Naive B cell (primary cell): ENCODE measurements around the gene TBC1D22A. TPM values are rescaled to one million over a fixed set of nuclear protein-coding genes. Genes with fewer than 3 reads are reported as not detected.
"Not testable (repeated sequence)": the region's sequence is repeated elsewhere in the genome, so short reads cannot be mapped to it uniquely, and the experiment has no call there.

Source experiments
- ATAC-seq, 2 donors: fragments of 150-1000 bp; cut with Tn5 transposase; 2 replicates each; pipeline ENCODE4 v1.10.0; 2021; ENCODE audit warnings: low read depth in 2 of 2, mild to moderate bottlenecking in 2 of 2, moderate library complexity in 2 of 2
- DNase-seq: peaks from one replicate; pipeline ENCODE4 v3.0.0; 2022
- H3K27ac Mint-ChIP-seq, 6 donors: one replicate each; pipeline ENCODE4 v1.8.0; 2020 to 2022; ENCODE audit warnings: mild to moderate bottlenecking in 6 of 6, mixed read lengths in 6 of 6, moderate library complexity in 5 of 6, inconsistent platforms in 2 of 6
- H3K27me3 Mint-ChIP-seq, 3 donors: one replicate each; pipeline ENCODE4 v1.8.0; 2021 to 2022; ENCODE audit warnings: mixed read lengths in 3 of 3, mild to moderate bottlenecking in 1 of 3
- H3K36me3 Mint-ChIP-seq, 2 donors: one replicate each; pipeline ENCODE4 v1.8.0; 2020 to 2022; ENCODE audit warnings: mixed read lengths in 2 of 2, inconsistent platforms in 1 of 2, mild to moderate bottlenecking in 1 of 2
- H3K4me1 Mint-ChIP-seq, 3 donors: one replicate each; pipeline ENCODE4 v1.8.0; 2020 to 2022; ENCODE audit warnings: mixed read lengths in 3 of 3, inconsistent platforms in 1 of 3, mild to moderate bottlenecking in 1 of 3, moderate library complexity in 1 of 3
- H3K4me3 Mint-ChIP-seq, 8 donors: one replicate each; pipeline ENCODE4 v1.8.0; 2020 to 2022; ENCODE audit warnings: mild to moderate bottlenecking in 8 of 8, mixed read lengths in 8 of 8, moderate library complexity in 8 of 8, inconsistent platforms in 2 of 8
- H3K9me3 Mint-ChIP-seq, 7 donors: one replicate each; pipeline ENCODE4 v1.8.0; 2020 to 2022; ENCODE audit warnings: mixed read lengths in 7 of 7, mild to moderate bottlenecking in 5 of 7, inconsistent platforms in 2 of 7, moderate library complexity in 1 of 7
- polyA plus RNA-seq, 6 donors: library from polyadenylated mRNA; unstranded; fragments of 300-500 nt; fragmentation: Illumina TruSeq; gene quantifications; one replicate each; pipeline ENCODE4 v1.2.3, GENCODE V29; 2021; ENCODE audit warnings: low read depth in 6 of 6

The TBC1D22A gene
- polyA plus RNA-seq, 6 donors from 2014 or later: 47.2 to 74.5 (median 62.6) TPM

DNA sequence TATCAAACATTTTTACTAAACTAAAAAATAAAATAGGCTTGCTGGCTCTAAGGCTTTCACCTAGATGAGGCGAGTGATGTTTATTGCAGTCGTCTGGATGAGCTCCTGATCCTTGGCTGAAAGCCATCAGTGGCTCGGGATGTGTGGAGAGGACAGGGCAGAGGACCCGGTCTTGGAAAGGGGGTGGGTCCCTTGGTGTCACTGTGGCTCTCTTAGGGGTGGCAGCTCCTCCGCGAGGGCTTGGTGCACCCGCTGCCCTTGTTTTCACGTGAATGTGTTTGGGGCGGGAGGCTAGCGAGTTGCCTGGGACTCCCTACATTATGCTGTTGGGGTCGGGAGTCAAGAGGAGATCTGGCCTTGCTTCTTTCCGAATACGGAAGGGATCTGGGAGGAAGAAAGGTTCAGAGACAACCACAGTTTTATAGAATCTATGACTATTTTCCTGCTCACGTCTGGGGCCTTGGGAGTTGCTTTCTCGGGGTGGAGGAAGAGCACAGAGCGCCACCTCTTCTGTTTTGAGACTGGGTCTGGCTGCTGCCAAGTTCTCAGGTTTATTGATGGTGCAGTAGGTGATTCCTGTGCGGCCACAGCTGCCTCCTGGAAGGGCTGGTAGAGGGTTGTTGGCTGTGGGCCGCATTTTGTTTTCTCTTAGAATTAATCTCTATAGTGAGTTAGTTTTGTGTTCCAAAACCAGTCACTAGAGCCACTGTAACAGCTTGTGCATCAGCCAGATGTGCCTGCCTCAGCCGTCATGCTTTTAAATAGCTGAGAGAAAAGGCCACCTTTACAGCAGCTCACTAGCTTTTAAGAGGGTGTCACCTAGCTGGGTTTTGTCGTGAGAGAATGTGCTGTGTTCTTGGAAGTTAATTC, 12.8 kb downstream of the TBC1D22A start:
- H3K27ac Mint-ChIP-seq: peak overlapping the region; percentile 93 to 98 (median 97)
- H3K9me3 Mint-ChIP-seq: no peaks in the 10 kb centered on the region
- peak overlapping the region; percentile 64 to 93 (median 86) for H3K4me3 Mint-ChIP-seq
- no peaks in the 10 kb centered on the region for H3K27me3 Mint-ChIP-seq
- no peaks in the 10 kb centered on the region for H3K36me3 Mint-ChIP-seq
- ATAC-seq (no peak), DNase-seq (no peak)
- peaks cover 68 to 94% (median 89%) of the 10 kb centered on the region in 3 donors for H3K4me1 Mint-ChIP-seq

DNA sequence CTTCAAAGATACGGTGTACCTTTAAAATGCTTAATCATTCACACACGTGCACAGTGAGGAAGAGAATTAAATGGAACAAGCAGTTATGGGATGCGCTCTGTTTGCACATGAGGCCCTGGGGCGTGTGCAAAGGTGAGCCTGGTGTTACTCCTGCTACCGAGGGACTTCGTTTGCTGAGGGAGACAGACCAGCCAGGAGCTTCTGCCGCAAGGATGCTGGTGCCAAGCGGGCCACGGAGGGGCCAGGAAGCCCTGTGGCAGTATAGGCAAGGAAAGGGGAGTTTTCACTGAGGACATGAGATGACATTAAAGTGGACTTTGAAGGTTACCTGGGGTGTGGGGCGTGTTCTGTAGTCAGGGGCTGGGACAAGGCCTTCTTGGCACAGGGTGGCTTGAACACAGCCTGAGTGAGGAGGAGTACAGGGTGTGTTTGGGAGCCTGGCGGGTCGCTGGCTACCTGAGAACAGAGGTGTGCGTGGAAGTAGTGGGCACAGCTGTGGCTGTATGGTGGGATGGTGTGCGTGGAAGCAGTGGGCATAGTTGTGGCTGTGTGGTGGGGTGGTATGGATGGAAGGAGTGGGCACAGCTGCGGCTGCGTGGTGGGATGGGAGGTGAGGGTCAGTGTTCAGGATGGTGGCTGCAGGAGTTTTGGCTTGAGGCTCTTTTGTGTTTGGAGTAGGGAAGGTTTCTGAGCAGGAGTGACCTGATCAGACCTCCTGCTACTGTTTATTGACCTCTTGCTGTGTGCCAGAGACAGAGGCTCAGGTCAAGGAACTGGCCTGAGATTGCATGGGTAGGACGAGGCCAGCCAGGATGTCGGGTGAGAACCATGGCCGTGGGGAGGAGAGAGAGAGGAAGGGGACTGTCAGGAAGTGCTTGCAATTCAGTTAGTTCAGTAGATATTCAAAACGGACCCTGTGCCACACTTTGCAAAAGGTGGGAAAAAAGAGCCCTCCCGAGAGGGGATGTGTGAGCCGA, 13.7 kb downstream of the TBC1D22A start:
- ATAC-seq (no peak), DNase-seq (no peak)
- Mint-ChIP-seq H3K27ac (peak overlapping the region; percentile 93 to 99 (median 98)), H3K4me1 (peaks cover 65 to 94% (median 89%) of the 10 kb centered on the region in 3 donors), H3K36me3 (no peaks in the 10 kb centered on the region), H3K9me3 (no peaks in the 10 kb centered on the region), H3K4me3 (peak overlapping the region; percentile 64 to 94 (median 88)), H3K27me3 (no peaks in the 10 kb centered on the region)

DNA sequence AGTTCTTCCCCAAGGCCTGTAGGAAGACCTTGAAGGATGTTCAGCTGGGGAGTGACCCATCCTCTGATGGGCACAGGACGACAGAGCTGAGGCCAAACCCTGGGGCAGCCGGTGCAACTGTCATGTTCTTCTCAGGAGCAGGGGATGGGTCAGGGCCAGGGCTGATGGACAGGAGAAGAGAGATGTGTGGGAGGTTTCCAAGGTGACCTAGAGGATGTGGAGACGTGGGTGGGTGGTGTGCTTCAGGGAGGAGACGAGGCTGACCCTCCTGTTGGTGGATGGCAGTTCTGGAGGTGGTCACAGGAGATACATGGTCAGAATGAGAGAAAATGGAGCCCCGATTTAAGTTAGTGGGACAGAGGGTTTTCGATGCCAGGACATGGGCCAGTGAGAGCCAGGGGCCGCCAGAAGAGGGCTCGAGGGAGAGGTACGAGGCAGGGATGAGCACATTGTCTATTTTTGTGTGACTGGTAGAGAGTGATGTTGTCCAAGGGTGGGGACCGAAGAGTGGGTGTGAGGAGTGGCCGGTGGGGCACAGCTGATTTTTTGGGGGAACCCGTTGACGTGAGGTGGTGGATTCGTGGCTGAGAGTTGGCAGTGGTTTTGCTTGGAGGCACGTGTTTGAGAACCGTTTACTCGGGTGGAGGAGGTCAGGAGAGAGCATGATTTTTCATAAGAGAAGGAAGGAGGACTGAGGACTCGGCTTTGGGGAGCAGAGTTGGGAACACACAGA, 14.6 kb downstream of the TBC1D22A start:
- no peaks in the 10 kb centered on the region for H3K27me3 Mint-ChIP-seq
- ATAC-seq: peak; percentile 2 to 3
- peak overlapping the region; percentile 64 to 94 (median 88) for H3K4me3 Mint-ChIP-seq

DNA sequence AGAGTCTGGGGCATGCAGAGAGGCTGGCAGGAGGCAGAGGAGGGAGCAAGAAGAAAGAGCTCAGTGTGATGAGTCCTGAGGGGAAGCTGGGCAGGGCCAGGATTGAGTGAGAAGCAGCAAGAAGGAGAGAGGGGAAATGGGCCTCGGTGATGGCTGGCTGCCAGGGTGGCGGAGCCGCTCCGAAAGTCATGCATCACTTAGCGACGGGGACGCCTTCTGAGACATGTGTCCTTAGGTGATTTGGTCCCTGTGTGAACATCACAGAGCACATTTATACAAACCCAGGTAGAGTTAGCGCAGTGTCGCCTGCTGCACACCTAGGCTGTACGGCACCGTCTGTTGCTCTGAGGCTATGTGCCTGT, 15.1 kb downstream of the TBC1D22A start:
- peak; percentile 45 to 47 for ATAC-seq
- Mint-ChIP-seq H3K9me3 (no peaks in the 10 kb centered on the region), H3K4me1 (peaks cover 73 to 100% (median 96%) of the 10 kb centered on the region in 3 donors), H3K27ac (peak overlapping the region; percentile 92 to 98 (median 97)), H3K4me3 (peak overlapping the region; percentile 64 to 94 (median 88)), H3K36me3 (no peaks in the 10 kb centered on the region), H3K27me3 (no peaks in the 10 kb centered on the region)
- DNase-seq: peak; percentile 64

More for the DNA sequence above, 14.6 kb downstream of the TBC1D22A start:
- Mint-ChIP-seq H3K9me3 (no peaks in the 10 kb centered on the region), H3K27ac (peak overlapping the region; percentile 93 to 99 (median 98)), H3K36me3 (no peaks in the 10 kb centered on the region), H3K4me1 (peaks cover 69 to 96% (median 92%) of the 10 kb centered on the region in 3 donors)
- DNase-seq: peak; percentile 34

DNA sequence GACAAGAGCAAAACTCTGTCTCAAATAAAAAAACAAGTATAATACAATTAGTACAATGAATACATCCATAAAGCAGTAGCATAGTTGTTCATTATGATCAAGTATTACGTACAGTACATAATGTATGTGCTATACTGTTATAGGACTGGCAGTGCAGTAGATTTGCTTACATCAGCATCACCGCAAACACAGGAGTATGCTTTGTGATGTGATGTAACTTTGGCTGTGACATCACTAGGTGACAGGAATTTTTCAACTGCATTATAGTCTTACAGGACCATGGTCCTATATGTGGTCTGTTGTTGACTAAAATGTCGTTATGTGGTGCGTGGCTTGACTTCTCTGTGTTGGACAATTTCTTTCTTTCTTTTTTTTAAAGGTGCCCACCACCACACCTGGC, 16.6 kb downstream of the TBC1D22A start:
- Mint-ChIP-seq H3K27me3 (no peaks in the 10 kb centered on the region), H3K36me3 (no peaks in the 10 kb centered on the region), H3K4me1 (peaks cover 74 to 100% (median 95%) of the 10 kb centered on the region in 3 donors), H3K4me3 (peak overlapping the region in 2 of 8 donors; percentile 10 to 56), H3K9me3 (no peaks in the 10 kb centered on the region), H3K27ac (peak overlapping the region; percentile 42 to 98 (median 64))
- DNase-seq (no peak), ATAC-seq (no peak)

DNA sequence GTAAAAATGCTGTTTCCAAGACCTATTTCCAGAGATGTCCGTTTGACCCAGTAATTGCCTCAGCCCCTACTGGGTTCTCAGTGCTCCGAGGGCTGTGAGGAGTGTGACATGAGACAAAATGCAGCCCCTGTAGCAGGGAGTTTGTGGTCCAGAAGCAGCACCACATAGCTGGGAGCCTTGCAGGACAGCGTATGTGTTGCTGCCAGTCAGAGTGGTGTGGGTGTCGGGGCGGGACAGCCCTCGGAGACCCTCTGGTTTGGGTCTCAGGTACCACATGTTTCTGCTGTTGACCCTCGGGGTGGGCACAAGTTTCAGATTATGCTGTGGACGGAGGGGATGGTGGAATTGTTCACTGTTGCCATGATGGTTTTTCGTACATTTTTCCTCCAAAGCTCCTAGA, 17.2 kb downstream of the TBC1D22A start:
- no peak for ATAC-seq
- Mint-ChIP-seq H3K36me3 (no peaks in the 10 kb centered on the region), H3K4me3 (peak overlapping the region in 1 of 8 donors; percentile 20), H3K9me3 (no peaks in the 10 kb centered on the region), H3K27me3 (no peaks in the 10 kb centered on the region), H3K4me1 (peaks cover 71 to 100% (median 95%) of the 10 kb centered on the region in 3 donors), H3K27ac (peak overlapping the region in 3 of 6 donors; percentile 57 to 93 (median 69))
- DNase-seq: no peak

DNA sequence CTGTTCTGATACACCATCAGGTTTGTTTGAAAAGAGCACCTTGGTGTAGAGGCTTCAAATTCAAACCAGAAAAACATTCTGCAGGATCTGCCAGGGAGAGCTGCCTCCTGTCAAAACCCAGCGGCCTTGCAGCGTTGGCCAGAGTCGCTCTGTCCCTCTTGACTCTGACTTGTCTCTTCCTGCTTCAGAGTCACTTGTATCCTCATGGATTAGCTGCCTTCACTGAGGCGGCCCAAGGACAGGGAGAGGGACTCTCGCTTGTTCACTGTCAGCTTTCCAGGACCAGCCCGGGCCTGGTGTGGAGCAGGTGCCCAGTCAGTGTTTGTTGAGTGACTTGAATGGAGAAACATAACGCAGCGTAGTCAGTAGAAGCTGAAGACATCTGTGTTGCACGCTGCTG, 18.0 kb downstream of the TBC1D22A start:
- peaks cover 71 to 99% (median 95%) of the 10 kb centered on the region in 3 donors for H3K4me1 Mint-ChIP-seq

DNA sequence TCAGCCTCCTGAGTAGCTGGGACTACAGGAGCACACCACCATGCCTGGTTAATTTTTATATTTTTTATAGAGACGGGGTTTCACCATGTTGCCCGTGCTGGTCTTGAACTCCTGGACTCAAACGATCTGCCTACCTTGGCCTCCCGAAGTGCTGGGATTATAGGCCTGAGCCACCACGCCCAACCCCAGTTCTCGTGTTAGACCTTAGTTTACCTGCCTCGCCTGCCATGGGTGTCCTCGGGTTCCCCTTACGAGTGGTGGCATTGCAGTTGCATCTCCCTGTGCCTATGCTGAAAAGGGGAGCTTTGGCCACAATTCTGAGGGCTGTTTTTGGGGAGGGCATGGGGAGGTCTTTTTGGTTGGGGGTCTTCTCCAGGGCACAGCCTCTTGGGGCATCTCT, 18.8 kb downstream of the TBC1D22A start:
- Mint-ChIP-seq H3K27ac (peak overlapping the region in 4 of 6 donors; percentile 42 to 89 (median 70)), H3K4me3 (peak overlapping the region in 5 of 8 donors; percentile 5 to 49 (median 44)), H3K9me3 (no peaks in the 10 kb centered on the region), H3K36me3 (no peaks in the 10 kb centered on the region), H3K27me3 (no peaks in the 10 kb centered on the region), H3K4me1 (peaks cover 62 to 95% (median 95%) of the 10 kb centered on the region in 3 donors)
- no peak for ATAC-seq
- no peak for DNase-seq

More for the DNA sequence above, 18.0 kb downstream of the TBC1D22A start:
- H3K4me3 Mint-ChIP-seq: peak overlapping the region in 2 of 8 donors; percentile 19 to 33
- ATAC-seq (no peak), DNase-seq (no peak)
- H3K9me3 Mint-ChIP-seq: no peaks in the 10 kb centered on the region
- no peaks in the 10 kb centered on the region for H3K36me3 Mint-ChIP-seq
- peak overlapping the region in 4 of 6 donors; percentile 17 to 83 (median 74) for H3K27ac Mint-ChIP-seq
- H3K27me3 Mint-ChIP-seq: no peaks in the 10 kb centered on the region

DNA sequence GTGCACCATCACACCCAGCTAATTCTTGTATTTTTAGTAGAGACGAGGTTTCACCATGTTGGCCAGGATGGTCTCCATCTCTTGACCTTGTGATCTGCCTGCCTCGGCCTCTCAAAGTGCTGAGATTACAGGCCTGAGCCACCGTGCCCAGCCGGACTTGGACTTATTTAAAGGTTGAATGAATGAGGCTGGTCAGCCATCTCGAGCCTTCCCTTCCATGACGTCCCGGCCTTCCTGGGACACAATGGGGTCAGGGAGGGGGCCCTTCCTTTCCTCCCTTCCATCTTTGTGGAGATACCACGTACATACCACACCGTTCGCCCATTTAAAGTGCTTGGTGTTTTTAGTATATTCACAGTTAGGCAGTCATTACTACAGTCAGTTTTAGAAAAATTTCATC, 19.8 kb downstream of the TBC1D22A start:
- H3K27me3 Mint-ChIP-seq, ATAC-seq, DNase-seq, H3K36me3 Mint-ChIP-seq, H3K9me3 Mint-ChIP-seq: not testable (repeated sequence)
- peak overlapping the region in 5 of 6 donors; percentile 33 to 83 (median 67) for H3K27ac Mint-ChIP-seq
- H3K4me1 Mint-ChIP-seq: peaks cover 59 to 93% (median 92%) of the 10 kb centered on the region in 3 donors
- H3K4me3 Mint-ChIP-seq: peak overlapping the region in 2 of 8 donors; percentile 29 to 40

DNA sequence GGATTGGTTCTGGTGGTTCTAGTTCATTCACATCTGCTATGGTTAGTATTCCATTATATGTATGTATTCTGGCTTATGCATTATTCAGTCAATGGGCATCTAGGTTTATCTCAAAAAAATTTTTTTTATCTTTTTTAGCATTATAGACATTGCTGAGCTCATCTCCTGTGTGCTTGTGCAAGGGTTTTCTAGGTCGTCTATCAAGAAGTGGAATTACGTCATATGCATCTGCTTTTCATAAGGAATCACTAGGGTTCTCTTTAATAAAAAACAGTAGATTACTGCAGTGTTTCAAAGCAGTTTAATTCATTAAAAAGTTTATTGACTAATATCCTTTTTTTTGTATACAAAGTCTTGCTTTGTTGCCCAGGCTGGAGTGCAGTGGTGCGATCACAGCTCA, 21.3 kb downstream of the TBC1D22A start:
- no peaks in the 10 kb centered on the region for H3K27me3 Mint-ChIP-seq
- DNase-seq (no peak), ATAC-seq (no peak)
- H3K36me3 Mint-ChIP-seq: no peaks in the 10 kb centered on the region
- no peak overlapping the region for H3K4me3 Mint-ChIP-seq
- no peaks in the 10 kb centered on the region for H3K9me3 Mint-ChIP-seq
- H3K4me1 Mint-ChIP-seq: peaks cover 56 to 91% (median 88%) of the 10 kb centered on the region in 3 donors
- no peak overlapping the region for H3K27ac Mint-ChIP-seq

DNA sequence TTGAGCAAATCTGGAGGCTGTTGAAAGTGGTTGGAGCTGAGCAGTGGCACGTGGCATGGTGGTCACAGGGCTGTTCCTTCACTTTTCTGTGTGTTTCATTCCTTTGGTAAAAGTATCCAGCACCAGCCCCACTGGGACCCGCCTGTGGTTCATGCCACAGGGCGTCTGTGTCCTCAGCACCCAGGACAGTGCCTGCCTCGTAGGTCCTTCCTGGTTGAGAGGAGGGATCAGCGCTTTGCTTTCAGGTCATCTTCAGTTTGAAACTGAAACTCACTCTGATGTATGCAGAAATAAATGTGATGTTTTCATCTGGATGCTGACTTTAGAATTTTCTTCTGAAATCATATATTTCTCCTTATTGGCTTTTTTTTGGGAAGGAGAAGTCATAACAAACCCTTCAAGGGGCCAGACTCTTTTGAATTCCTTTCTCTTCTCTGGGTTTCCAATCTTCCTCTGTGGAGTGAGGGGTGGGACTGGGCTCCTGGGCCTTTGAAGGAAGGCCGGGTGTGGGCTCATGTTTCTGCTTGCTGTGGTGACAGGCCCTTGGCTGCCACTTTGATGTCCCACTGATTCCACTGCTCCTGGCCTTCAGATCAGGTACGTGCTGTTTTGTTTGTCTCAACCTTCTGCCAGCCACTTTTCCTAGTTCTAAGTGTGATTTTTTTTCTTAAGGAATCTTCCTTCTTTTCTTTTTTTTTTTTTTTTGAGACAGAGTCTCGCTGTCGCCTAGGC, 26.2 kb downstream of the TBC1D22A start:
- ATAC-seq: no peak
- H3K4me1 Mint-ChIP-seq: peaks cover 51 to 78% (median 69%) of the 10 kb centered on the region in 3 donors
- DNase-seq: no peak
- H3K36me3 Mint-ChIP-seq: no peaks in the 10 kb centered on the region
- peak overlapping the region in 4 of 8 donors; percentile 12 to 72 (median 37) for H3K4me3 Mint-ChIP-seq
- no peaks in the 10 kb centered on the region for H3K9me3 Mint-ChIP-seq
- H3K27ac Mint-ChIP-seq: peak overlapping the region in 4 of 6 donors; percentile 59 to 93 (median 92)
- H3K27me3 Mint-ChIP-seq: no peaks in the 10 kb centered on the region

DNA sequence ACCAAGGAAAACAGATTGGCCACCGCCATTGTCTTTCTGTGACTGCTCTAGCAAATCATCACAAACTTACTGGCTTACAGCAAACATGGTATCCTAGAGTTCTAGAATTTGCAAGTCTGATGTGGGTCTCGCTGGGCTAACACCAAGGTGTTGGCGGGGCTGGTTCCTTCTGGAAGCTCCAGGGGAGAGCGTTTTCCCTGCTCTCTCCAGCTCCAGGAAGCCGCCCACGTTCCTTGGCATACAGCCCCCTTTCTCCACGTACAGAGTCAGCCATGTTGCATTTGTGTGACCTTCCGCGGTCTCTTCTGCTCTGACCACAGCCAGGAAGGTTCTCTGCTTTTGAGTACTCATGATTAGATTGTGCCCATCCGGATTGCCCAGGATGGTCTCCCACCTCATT, 27.5 kb downstream of the TBC1D22A start:
- no peak for ATAC-seq
- Mint-ChIP-seq H3K4me1 (peaks cover 46 to 68% (median 64%) of the 10 kb centered on the region in 3 donors), H3K36me3 (no peaks in the 10 kb centered on the region), H3K4me3 (peak overlapping the region in 3 of 8 donors; percentile 55 to 65 (median 58)), H3K27me3 (no peaks in the 10 kb centered on the region), H3K27ac (peak overlapping the region in 5 of 6 donors; percentile 59 to 98 (median 92)), H3K9me3 (no peaks in the 10 kb centered on the region)
- no peak for DNase-seq
